Psoas muscle (tissue), 8 donors: ENCODE data around the gene GEMIN5. TPM values are rescaled to one million over a fixed set of nuclear protein-coding genes. Genes with fewer than 3 reads are reported as not detected.

Experiments
- ATAC-seq, 4 donors: fragments of 200-7000 bp; cut with Tn5 transposase; one replicate each; pipeline ENCODE4 v1.9.1; 2020; ENCODE audit warnings: moderate library complexity in 3 of 4, mild to moderate bottlenecking in 2 of 4
- DNase-seq, 2 donors: peaks; one replicate each; pipeline ENCODE4 v3.0.0-alpha.2; 2020
- H3K27ac ChIP-seq: fragments of 200-600 bp; one replicate; pipeline ENCODE4 v1.8.0; 2022
- H3K27me3 ChIP-seq, 3 donors: fragments of 200-600 bp in 1 of 3; one replicate each; pipeline versions ENCODE4 v1.6.1 to v1.8.0; 2013 to 2022; ENCODE audit warnings: low read length in 2 of 3, mild to moderate bottlenecking in 2 of 3, moderate library complexity in 1 of 3; ENCODE audit not compliant: insufficient read depth in 3 of 3
- H3K36me3 ChIP-seq, 2 donors: fragments of 200-600 bp in 1 of 2; one replicate each; pipeline versions ENCODE4 v1.6.1 to v1.8.0; 2013 to 2022; ENCODE audit warnings: low read depth in 1 of 2, mild to moderate bottlenecking in 1 of 2, moderate library complexity in 1 of 2; ENCODE audit not compliant: insufficient read depth in 1 of 2
- H3K4me1 ChIP-seq: fragments of 200-600 bp; one replicate; pipeline ENCODE4 v1.8.0; 2022
- H3K4me3 ChIP-seq: fragments of 200-600 bp; one replicate; pipeline ENCODE4 v1.8.0; 2022; ENCODE audit warnings: mild to moderate bottlenecking
- H3K9me3 ChIP-seq: fragments of 200-600 bp; one replicate; pipeline ENCODE4 v1.8.0; 2022
- WGBS, 3 donors: extraction: QIAGEN DNeasy Blood & Tissue Kit; methylation state at CpG; one replicate each; pipeline versions ENCODE4 v1.1.6 to v1.1.7; 2013; 5-methylcytosine and 5-hydroxymethylcytosine counted together
- intact Hi-C, 2 donors: fragments of 100-400 bp; cut with DNase I; formaldehyde crosslinking; loops; one replicate each; pipeline versions ENCODE4 v1.11.0 to v1.14.2; 2022
- polyA plus RNA-seq, 3 donors: library from polyadenylated mRNA; stranded (reverse); fragments of 200-250 nt; gene quantifications; one replicate each; pipeline ENCODE4 v1.2.3, GENCODE V29; 2013
- total RNA-seq, 4 donors: library from RNA; stranded (reverse); fragmentation: NEBNext Ultra II Directional in 2 of 4; extraction: Animal tissue kit (Norgen Biotek cat#: 25700) in 2 of 4; gene quantifications; one replicate each; pipeline versions ENCODE4 v1.2.1 to v1.2.4, GENCODE V29; 2021 to 2023
- TF ChIP-seq, protein P1 (sequence below): fragments of 200-600 bp; IDR thresholded peaks from one replicate; pipeline ENCODE4 v1.8.0; 2022; ENCODE audit warnings: antibody characterized with exemption
- donor health status: healthy with polysubstance abuse.
- donor health status: DM: no; HTN: no; CAD: no; lungs with moderate emphysema.
- donor health status: Bipolar disorder and iron deficiency.
- donor health status: healthy.
- donor health status: DM: yes; HTN: yes; CAD: no.
- donor health status: DM: no; HTN: no; CAD: no.
- donor health status: DM: no; HTN: no; CAD: no.
- donor health status: DM: yes; HTN: yes; CAD: no.

GEMIN5 gene
- total and polyA plus RNA-seq, 7 donors = 6.6 to 23.1 (median 16.7) TPM

DNA sequence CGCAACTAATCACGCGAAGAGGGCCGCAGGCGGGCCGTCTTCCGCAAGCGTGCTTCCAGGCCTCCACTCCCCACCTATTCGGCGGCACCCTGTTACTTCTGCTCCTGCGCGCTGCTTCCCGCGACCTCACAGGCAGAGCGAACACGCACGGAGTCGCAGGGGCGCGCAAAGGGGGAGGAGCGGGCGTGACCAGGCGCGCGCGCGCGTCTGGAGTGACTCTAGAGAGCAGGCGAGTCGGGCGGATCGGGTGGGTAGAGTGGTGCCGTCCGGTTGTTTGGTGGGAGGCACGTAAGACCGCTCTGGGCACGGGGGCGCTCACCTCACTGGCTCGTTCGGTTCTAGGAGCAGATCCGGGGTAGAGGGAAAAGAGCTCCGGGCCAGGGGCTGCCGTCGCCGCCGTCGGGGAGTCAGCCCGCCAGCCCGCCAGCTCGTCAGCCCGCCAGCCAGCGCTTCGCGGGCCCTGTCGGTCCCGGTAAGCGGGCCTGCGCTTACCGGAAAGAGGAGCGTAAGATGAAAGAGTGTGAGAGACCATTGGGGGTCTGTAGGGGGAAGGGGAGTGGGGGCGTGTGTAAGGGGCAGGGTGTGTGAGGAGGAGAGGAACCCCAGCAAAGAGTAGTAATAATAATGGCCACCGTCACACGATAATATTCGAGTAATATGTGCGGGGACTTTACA is 79.6 kb downstream of the GEMIN5 start, which contains the start of gene CNOT8:
CNOT8 (plus strand) TSS at position 331 of the 675 bp plus-strand sequence. CDS start 4,652 bp downstream, outside the sequence.
- H3K9me3 ChIP-seq = no peaks in the 10 kb centered on the region
- no peaks in the 10 kb centered on the region for H3K27me3 ChIP-seq
- H3K4me3 ChIP-seq = peak within 1 kb of the TSS; percentile 76
- H3K36me3 ChIP-seq = peaks cover 0 to 3% of the 10 kb centered on the region in 2 donors
- 0 to 1% (median 0%) methylated on average over 50 to 65 of the region's 65 CpGs for WGBS, 3 donors
- peaks cover 32% of the 10 kb centered on the region for H3K4me1 ChIP-seq
- TF ChIP-seq, protein P1, sequence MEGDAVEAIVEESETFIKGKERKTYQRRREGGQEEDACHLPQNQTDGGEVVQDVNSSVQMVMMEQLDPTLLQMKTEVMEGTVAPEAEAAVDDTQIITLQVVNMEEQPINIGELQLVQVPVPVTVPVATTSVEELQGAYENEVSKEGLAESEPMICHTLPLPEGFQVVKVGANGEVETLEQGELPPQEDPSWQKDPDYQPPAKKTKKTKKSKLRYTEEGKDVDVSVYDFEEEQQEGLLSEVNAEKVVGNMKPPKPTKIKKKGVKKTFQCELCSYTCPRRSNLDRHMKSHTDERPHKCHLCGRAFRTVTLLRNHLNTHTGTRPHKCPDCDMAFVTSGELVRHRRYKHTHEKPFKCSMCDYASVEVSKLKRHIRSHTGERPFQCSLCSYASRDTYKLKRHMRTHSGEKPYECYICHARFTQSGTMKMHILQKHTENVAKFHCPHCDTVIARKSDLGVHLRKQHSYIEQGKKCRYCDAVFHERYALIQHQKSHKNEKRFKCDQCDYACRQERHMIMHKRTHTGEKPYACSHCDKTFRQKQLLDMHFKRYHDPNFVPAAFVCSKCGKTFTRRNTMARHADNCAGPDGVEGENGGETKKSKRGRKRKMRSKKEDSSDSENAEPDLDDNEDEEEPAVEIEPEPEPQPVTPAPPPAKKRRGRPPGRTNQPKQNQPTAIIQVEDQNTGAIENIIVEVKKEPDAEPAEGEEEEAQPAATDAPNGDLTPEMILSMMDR = no peak
- ATAC-seq = peak; percentile 91 to 96 (median 92)
- DNase-seq = peak; percentile 99
- intact Hi-C loops = loop anchor here (5.0 kb wide), 1 partner anchor 101 kb away; the partner anchor contains the start of gene LARP1 (in 2 of the 2)
- peak within 1 kb of the TSS; percentile 98 for H3K27ac ChIP-seq

DNA sequence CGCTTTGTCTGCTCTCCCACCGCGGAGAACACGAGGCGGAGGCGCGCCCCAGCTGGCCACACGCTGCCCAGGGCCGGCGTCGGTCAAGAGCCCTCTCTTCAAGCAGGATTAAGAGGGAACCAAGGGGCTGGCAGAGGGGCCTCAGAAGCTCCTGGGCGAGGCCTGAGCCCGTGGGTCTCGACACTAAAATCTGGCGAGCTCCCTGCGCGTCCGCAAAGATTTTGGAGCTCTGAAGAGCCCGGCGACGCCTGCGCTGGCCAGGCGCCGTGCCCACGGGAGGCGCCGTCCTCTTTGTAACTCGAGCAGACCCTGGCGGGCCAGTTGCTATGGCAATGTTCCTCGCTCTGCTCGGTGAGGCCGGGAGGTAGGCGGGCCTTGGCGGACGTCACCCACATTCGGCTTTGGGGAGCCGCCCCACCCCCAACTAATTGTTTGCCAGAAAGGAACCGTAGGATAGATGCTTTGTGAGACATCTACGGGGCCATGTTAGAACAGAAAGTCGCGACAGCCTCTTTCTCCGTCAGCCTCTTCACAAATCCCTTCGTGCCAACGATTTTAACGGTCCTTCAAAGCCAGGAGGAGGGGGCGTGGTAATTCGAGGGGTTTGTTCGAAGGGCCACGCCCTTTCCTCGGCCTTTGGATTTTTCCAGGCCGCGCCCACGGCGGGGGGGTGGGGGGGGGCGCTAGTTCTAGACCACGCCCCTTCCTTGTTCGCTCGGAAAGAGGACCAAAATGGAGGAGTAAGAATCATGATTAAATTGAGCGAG is 80.3 kb downstream of the GEMIN5 start:
- intact Hi-C loops = loop anchor here (5.0 kb wide), 1 partner anchor 100 kb away; the partner anchor contains the start of gene LARP1 (in 2 of the 2)
- H3K4me1 ChIP-seq = peaks cover 27% of the 10 kb centered on the region

DNA sequence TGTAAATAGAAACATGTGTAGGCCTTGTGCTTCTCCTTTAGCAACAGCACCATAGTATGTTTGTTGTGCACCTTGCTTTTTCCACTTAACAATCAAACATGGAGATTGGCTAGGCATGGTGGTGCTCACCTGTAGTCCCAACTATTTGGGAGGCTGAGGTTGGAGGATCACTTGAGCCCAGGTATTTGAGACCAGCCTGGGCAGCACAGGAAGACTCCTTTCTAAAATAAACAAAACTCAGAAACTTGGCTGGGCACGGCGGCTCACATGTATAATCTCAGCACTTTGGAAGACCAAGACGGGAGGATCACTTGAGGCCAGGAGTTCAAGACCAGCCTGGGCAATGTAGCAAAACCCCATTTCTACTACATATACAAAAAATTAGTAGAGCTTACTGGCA is 86.7 kb downstream of the GEMIN5 start:
- no peaks in the 10 kb centered on the region for H3K9me3 ChIP-seq
- ATAC-seq (no peak), DNase-seq (no peak)
- peak overlapping the region; percentile 64 for H3K27ac ChIP-seq
- TF ChIP-seq, protein P1 = no peak
- no peaks in the 10 kb centered on the region for H3K36me3 ChIP-seq
- intact Hi-C loops = no loop called here
- no peak overlapping the region for H3K4me3 ChIP-seq
- no peaks in the 10 kb centered on the region for H3K27me3 ChIP-seq
- H3K4me1 ChIP-seq = peaks cover 18% of the 10 kb centered on the region
- WGBS, 3 donors = 84 to 91% (median 88%) methylated on average over 3 of the region's 3 CpGs

More for the DNA sequence above, 80.3 kb downstream of the GEMIN5 start:
- Histone ChIP-seq H3K36me3 (no peaks in the 10 kb centered on the region), H3K27me3 (no peaks in the 10 kb centered on the region), H3K4me3 (peak overlapping the region; percentile 76), H3K9me3 (no peaks in the 10 kb centered on the region), H3K27ac (peak overlapping the region; percentile 98)
- TF ChIP-seq, protein P1 = peak; percentile 24
- ATAC-seq = peak; percentile 84 to 89 (median 86)
- 0 to 1% (median 0%) methylated on average over 56 to 59 of the region's 59 CpGs for WGBS, 3 donors
- peak; percentile 96 to 98 for DNase-seq

DNA sequence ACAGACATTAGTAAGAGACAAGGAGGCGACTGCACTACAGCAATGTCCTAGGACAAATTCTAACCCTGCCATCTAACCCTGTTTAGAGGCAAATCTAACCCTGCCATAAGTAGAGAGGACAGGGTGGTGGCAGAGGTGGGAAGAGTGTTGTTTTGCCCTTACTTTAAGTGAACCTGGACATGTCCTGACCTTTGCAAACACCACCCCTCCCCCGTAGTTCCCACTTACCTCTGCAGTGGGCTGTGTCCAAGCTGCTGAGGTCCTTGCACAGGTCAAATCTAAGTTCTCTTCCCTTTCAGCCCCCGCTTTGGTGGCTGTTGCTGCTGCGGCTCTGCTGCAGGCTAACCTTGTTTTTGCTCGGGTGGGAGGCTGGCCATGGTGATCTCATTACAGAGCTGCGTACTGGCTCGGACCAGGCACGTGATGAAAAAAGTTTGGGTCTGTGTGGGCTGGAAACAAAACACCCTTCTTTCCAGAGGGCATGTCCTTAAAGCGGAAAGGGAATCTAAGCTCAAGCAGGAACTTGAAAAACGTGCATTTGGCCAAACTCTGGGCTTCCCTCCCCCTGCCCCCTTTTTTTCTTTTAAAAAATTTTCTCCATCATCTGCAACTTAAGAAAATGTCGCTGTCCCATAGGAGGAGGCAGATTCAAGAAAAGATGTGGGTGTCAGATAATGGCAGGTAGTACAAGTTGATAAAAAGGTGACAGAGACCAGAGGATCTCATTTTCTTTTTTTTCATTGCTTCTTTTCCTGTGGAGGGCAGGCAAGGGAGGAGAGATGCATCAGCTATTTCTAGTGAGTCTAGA is 87.6 kb downstream of the GEMIN5 start, which contains the start of gene FAXDC2:
FAXDC2 (minus strand) TSS at position 349 of the 808 bp plus-strand sequence. CDS start 12,425 bp downstream, outside the sequence.
- ATAC-seq (peak; percentile 91 to 98 (median 92)), DNase-seq (peak; percentile 72 to 85)
- no peaks in the 10 kb centered on the region for H3K9me3 ChIP-seq
- intact Hi-C loops = no loop called here
- no peaks in the 10 kb centered on the region for H3K27me3 ChIP-seq
- TF ChIP-seq, protein P1 = no peak
- peak within 1 kb of the TSS; percentile 67 for H3K4me3 ChIP-seq
- no peaks in the 10 kb centered on the region for H3K36me3 ChIP-seq
- 0 to 1% (median 1%) methylated on average over 11 of the region's 11 CpGs for WGBS, 3 donors
- peaks cover 18% of the 10 kb centered on the region for H3K4me1 ChIP-seq
- H3K27ac ChIP-seq = peak within 1 kb of the TSS; percentile 64
